ENCODE measurements around the gene PLXNB1. TPM values are rescaled to one million over a fixed set of nuclear protein-coding genes. Genes with fewer than 3 reads are reported as not detected.

Gene PLXNB1
- total RNA-seq, 3 donors from 2014 or later, result 60.2 to 182 (median 148) TPM

DNA sequence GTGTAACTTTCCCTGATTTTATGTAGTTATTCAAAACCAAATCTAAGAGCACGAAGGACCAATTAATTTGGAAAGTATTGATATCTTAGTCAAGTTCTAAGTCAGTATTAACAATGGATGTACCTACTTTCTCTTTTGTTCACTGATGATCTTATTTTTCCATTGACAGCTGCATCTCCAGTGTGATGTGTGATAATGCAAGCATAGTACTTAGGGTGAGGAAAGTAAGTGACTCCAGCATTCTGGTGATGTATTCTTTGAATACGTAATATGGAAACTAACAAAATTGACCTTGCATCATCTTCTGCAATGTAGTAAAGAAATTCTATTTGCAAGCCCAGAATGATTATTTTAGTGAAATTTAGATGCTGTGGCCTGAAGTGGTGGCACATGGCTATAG, 35.5 kb downstream of the PLXNB1 start:
- Histone ChIP-seq H3K4me1 (no peaks in the 10 kb centered on the region), H3K27ac (no peak overlapping the region), H3K9me3 (no peaks in the 10 kb centered on the region), H3K27me3 (no peaks in the 10 kb centered on the region), H3K36me3 (no peaks in the 10 kb centered on the region), H3K4me3 (no peak overlapping the region)
- intact Hi-C loops (cut with DNase I; ENCODE audit: low total_unique reads), result no loop called here
- no peak for DNase-seq (ENCODE audit: low spot score in 2 of 2)
- TF ChIP-seq, protein P1, sequence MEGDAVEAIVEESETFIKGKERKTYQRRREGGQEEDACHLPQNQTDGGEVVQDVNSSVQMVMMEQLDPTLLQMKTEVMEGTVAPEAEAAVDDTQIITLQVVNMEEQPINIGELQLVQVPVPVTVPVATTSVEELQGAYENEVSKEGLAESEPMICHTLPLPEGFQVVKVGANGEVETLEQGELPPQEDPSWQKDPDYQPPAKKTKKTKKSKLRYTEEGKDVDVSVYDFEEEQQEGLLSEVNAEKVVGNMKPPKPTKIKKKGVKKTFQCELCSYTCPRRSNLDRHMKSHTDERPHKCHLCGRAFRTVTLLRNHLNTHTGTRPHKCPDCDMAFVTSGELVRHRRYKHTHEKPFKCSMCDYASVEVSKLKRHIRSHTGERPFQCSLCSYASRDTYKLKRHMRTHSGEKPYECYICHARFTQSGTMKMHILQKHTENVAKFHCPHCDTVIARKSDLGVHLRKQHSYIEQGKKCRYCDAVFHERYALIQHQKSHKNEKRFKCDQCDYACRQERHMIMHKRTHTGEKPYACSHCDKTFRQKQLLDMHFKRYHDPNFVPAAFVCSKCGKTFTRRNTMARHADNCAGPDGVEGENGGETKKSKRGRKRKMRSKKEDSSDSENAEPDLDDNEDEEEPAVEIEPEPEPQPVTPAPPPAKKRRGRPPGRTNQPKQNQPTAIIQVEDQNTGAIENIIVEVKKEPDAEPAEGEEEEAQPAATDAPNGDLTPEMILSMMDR (IDR thresholded peaks at IDR 0.05), result no peak
- TF ChIP-seq POLR2AphosphoS5 (IDR thresholded peaks at IDR 0.05), result no peak
- TF ChIP-seq POLR2A (IDR thresholded peaks at IDR 0.05), result no peak

DNA sequence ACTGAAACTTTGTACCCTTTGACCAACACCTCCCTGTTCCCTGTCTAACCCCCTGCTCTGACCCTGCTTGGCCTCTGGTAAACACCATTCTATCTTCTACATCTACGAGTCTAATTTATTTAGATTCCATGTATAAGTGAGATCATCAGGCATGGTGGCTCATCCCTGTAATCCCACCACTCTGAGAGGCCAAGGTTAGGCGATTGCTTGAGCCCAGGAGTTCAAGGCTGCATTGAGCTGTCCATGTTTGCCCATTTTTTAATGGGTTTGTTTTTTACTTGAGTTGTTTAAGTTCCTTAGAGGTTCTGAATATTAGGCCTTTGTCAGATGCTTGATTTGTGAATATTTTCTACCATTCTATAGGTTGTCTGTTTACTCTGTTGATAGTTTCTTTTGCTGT, 40.9 kb downstream of the PLXNB1 start:
- DNase-seq (ENCODE audit: low spot score in 2 of 2), result no peak
- Histone ChIP-seq H3K9me3 (no peaks in the 10 kb centered on the region), H3K4me3 (no peak overlapping the region), H3K27ac (no peak overlapping the region), H3K36me3 (no peaks in the 10 kb centered on the region), H3K4me1 (no peaks in the 10 kb centered on the region), H3K27me3 (no peaks in the 10 kb centered on the region)
- TF ChIP-seq POLR2A (IDR thresholded peaks at IDR 0.05) (no peak), POLR2AphosphoS5 (IDR thresholded peaks at IDR 0.05) (no peak)
- TF ChIP-seq, protein P1 (IDR thresholded peaks at IDR 0.05), result no peak
- intact Hi-C loops (cut with DNase I; ENCODE audit: low total_unique reads), result no loop called here

DNA sequence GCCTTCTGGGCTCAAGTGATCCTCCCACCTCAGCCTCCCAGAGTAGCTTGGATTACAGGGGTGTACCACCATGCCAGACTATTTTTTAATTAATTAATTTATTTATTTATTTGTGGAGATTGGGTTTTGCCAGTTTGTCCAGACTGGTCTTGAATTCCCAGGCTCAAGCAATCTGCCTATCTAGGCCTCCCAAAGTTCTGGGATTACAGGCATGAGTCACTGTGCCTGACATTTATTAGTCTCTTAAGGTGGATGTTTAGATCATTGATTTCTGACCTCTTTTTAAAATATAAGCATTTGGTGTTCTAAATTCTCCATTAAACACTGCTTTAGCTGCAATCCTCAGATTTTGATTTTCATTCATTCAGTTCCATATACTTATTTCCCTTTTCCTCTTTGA, 42.3 kb downstream of the PLXNB1 start:
- H3K4me1 ChIP-seq, result no peaks in the 10 kb centered on the region
- H3K4me3 ChIP-seq, result no peak overlapping the region
- H3K36me3 ChIP-seq, result no peaks in the 10 kb centered on the region
- TF ChIP-seq POLR2AphosphoS5 (IDR thresholded peaks at IDR 0.05), result no peak
- TF ChIP-seq POLR2A (IDR thresholded peaks at IDR 0.05), result no peak
- TF ChIP-seq, protein P1 (IDR thresholded peaks at IDR 0.05), result no peak
- no peaks in the 10 kb centered on the region for H3K27me3 ChIP-seq
- no peaks in the 10 kb centered on the region for H3K9me3 ChIP-seq
- intact Hi-C loops (cut with DNase I; ENCODE audit: low total_unique reads), result no loop called here
- no peak overlapping the region for H3K27ac ChIP-seq
- DNase-seq (ENCODE audit: low spot score in 2 of 2), result no peak

DNA sequence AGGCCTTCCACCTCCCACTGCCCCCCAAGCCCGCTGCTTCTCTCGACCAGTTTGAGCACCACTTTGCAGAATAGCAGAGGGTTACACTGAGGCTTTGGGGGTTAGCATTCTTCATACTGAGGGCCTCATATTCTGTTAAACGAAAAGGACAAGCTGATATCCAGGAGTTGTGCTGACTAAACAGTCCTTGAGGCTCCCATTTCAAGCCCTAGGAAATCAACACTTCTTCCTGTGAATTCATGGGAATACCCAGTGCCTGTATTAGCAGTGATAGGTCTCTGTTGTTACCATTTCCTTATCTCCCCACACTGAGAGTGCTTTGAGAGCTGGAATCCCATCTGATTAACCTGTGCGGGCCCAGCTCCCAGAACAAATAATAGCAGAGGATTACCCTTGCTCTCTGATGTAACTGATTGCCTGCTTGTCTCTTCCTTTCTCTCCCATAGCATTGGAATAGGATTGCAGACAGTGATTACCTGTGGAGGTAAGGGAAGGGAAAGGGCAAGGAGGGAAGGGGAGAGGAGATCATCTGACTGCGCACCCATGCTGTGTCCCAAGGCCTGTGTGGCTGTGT, 56.9 kb downstream of the PLXNB1 start:
- Histone ChIP-seq H3K36me3 (no peaks in the 10 kb centered on the region), H3K4me3 (no peak overlapping the region), H3K4me1 (no peaks in the 10 kb centered on the region), H3K27ac (no peak overlapping the region), H3K9me3 (no peaks in the 10 kb centered on the region), H3K27me3 (no peaks in the 10 kb centered on the region)
- DNase-seq (ENCODE audit: low spot score in 2 of 2), result no peak
- TF ChIP-seq POLR2A (IDR thresholded peaks at IDR 0.05) (no peak), POLR2AphosphoS5 (IDR thresholded peaks at IDR 0.05) (no peak)
- TF ChIP-seq, protein P1 (IDR thresholded peaks at IDR 0.05), result no peak
- intact Hi-C loops (cut with DNase I; ENCODE audit: low total_unique reads), result no loop called here

DNA sequence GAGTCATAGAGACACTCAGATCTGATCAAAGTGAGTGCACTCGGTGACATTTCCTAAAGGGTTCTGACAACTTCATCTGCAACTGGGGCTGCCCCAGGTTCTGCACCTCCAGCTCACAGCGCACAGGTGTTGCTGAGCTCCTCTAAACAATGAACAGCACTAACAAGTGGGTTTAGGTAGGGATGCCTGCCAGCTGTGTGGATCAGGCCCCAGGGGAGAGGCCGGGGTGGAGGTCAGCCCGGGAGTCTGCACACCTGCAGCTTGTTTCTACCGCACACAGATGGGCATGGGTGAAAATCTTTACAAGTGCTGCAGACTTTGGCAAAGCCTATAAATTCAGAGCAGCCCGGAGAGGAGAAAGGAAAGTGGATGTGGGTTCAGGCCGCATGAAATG, 57.5 kb downstream of the PLXNB1 start:
- no peak for DNase-seq (ENCODE audit: low spot score in 2 of 2)
- Histone ChIP-seq H3K4me3 (no peak overlapping the region), H3K4me1 (no peaks in the 10 kb centered on the region), H3K36me3 (no peaks in the 10 kb centered on the region), H3K27me3 (no peaks in the 10 kb centered on the region), H3K27ac (no peak overlapping the region), H3K9me3 (no peaks in the 10 kb centered on the region)
- intact Hi-C loops (cut with DNase I; ENCODE audit: low total_unique reads), result no loop called here
- TF ChIP-seq, protein P1 (IDR thresholded peaks at IDR 0.05), result no peak
- TF ChIP-seq POLR2A (IDR thresholded peaks at IDR 0.05) (no peak), POLR2AphosphoS5 (IDR thresholded peaks at IDR 0.05) (no peak)
